ENCODE results near the gene CERS6. TPM values are rescaled to one million over a fixed set of nuclear protein-coding genes. Genes with fewer than 3 reads are reported as not detected.
A peak's percentile ranks its signal among the peaks of the same experiment; 100 is the strongest.
"Not testable (repeated sequence)": the region's sequence is repeated elsewhere in the genome, so short reads cannot be mapped to it uniquely, and the experiment has no call there.

CERS6 gene, protein sequence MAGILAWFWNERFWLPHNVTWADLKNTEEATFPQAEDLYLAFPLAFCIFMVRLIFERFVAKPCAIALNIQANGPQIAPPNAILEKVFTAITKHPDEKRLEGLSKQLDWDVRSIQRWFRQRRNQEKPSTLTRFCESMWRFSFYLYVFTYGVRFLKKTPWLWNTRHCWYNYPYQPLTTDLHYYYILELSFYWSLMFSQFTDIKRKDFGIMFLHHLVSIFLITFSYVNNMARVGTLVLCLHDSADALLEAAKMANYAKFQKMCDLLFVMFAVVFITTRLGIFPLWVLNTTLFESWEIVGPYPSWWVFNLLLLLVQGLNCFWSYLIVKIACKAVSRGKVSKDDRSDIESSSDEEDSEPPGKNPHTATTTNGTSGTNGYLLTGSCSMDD
- polyA plus RNA-seq (ENCODE audit: insufficient read length in 4 of 4): 10 to 100 TPM; 41.8 to 50.6 (median 47.4) TPM

GRCh38 chr2:168455645-168456520 lies at the start of gene CERS6:
Gene CERS6, plus strand, starts transcription at chr2:168456272. Its CDS starts 177 bp downstream, at chr2:168456449.
- peak; percentile 69 to 86 (median 79) for DNase-seq (ENCODE audit: low read depth in 4 of 4, low spot score in 2 of 4)

GRCh38 chr2:168412301-168412700 lies 43.8 kb upstream of the CERS6 start:
- not testable (repeated sequence) for DNase-seq (ENCODE audit: low read depth in 4 of 4, low spot score in 2 of 4)

DNA sequence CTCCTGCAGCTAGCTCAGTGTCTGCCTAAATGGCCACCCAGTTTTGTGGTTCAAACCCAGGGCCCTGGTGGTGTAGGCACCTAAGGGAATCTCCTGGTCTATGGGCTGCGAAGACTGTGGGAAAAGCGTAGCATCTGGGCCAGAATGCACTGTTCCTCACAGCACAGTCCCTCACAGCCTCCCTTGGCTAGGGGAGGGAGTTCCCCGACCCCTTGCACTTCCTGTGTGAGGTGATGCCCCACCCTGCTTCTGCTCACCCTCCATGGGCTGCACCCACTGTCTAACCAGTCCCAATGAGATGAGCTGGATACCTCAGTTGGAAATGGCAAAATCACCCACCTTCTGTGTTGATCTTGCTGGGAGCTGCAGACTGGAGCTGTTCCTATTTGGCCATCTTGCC lies 43.0 kb upstream of the CERS6 start:
- not testable (repeated sequence) for DNase-seq (ENCODE audit: low read depth in 4 of 4, low spot score in 2 of 4)

- no peak for DNase-seq (ENCODE audit: low read depth in 4 of 4, low spot score in 2 of 4)
Measured at GRCh38 chr2:168416555-168416954, 39.5 kb upstream of the CERS6 start.

DNA sequence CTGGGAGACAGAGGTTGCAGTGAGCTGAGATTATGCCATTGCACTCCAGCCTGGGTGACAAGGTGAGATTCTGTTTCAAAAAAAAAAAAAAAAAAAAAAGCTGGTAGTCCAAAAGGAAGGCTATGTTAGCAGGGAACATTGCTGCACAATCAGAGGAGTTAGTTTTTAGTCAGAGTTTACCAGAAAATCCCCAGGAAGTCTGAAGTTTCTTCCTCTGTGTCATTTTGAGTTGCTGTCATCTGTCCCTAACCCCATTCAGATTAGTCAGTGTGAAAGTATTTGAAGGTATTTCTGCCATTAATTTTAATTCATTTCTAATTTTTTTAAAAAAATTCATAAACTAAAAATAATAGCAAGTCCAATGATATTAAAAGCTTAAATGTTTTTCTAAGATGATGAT lies 33.5 kb upstream of the CERS6 start:
- DNase-seq (ENCODE audit: low read depth in 4 of 4, low spot score in 2 of 4): no peak

- DNase-seq (ENCODE audit: low read depth in 4 of 4, low spot score in 2 of 4): no peak
Measured at GRCh38 chr2:168424112-168424951, 31.7 kb upstream of the CERS6 start.

DNA sequence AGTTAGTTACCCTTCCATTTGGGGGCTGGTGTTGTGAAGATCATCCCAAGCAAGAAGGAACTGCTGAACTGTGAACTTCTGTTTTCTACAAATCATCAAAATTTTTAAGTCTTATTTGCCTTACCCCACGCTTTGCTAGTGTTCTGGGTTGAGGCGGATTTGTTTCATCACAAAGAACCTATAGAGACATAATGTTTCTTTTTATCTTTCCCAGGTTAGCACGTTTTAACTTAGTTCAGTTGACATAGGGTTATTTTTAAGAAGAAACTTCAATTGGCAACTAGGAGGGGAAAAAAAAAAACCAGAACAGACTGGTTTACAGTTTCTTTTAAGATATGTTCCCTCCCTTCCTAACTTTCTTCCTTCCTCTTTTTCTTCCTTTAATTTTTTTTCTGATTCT lies 31.1 kb upstream of the CERS6 start:
- DNase-seq (ENCODE audit: low read depth in 4 of 4, low spot score in 2 of 4): no peak

- DNase-seq (ENCODE audit: low read depth in 4 of 4, low spot score in 2 of 4): no peak
Measured at GRCh38 chr2:168426861-168427260, 29.2 kb upstream of the CERS6 start.

GRCh38 chr2:168427451-168427850 lies 28.6 kb upstream of the CERS6 start:
- DNase-seq (ENCODE audit: low read depth in 4 of 4, low spot score in 2 of 4): no peak

GRCh38 chr2:168428431-168428830 lies 27.6 kb upstream of the CERS6 start:
- no peak for DNase-seq (ENCODE audit: low read depth in 4 of 4, low spot score in 2 of 4)

DNA sequence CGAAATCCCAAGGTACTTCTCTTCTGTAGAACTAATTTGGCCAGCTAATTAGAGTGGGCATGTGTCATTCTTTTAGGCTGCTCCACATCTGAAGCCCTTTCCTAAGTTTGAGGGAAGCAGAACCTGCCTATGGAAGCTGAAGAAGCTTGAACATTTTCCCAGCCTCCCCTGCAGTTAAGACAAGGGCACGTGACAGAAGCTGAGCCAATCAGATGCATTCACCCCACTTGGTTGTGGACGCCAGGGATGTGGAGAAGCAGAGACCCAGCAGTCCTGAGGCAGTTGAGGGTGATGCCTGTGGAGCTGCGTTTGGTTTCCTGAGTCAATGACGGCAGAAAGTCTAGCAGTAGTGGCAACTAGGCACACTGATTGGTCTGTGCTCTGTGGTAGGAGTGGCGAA lies 26.1 kb upstream of the CERS6 start:
- DNase-seq (ENCODE audit: low read depth in 4 of 4, low spot score in 2 of 4): no peak

- DNase-seq (ENCODE audit: low read depth in 4 of 4, low spot score in 2 of 4): no peak
Measured at GRCh38 chr2:168430431-168430830, 25.6 kb upstream of the CERS6 start.

GRCh38 chr2:168431301-168432024 lies 24.6 kb upstream of the CERS6 start:
- DNase-seq (ENCODE audit: low read depth in 4 of 4, low spot score in 2 of 4): no peak

DNA sequence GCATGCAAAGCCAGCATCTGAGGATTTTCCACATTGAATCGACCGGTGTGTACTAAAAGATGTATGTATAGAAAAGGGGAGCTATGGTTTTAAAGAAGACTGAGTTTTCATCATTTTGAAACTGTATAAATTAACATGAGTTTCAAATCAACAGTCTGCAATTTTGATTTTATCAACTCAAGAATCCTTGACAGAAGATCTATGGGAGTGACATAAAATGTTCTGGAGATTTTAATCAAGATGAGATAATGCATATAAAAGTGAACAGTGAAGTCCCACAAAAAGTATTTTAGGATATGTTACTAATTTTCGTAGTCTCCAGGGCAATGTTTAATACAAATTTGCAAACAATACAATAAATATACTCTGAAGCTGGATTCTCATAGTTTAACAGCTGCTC lies 24.0 kb upstream of the CERS6 start:
- no peak for DNase-seq (ENCODE audit: low read depth in 4 of 4, low spot score in 2 of 4)

DNA sequence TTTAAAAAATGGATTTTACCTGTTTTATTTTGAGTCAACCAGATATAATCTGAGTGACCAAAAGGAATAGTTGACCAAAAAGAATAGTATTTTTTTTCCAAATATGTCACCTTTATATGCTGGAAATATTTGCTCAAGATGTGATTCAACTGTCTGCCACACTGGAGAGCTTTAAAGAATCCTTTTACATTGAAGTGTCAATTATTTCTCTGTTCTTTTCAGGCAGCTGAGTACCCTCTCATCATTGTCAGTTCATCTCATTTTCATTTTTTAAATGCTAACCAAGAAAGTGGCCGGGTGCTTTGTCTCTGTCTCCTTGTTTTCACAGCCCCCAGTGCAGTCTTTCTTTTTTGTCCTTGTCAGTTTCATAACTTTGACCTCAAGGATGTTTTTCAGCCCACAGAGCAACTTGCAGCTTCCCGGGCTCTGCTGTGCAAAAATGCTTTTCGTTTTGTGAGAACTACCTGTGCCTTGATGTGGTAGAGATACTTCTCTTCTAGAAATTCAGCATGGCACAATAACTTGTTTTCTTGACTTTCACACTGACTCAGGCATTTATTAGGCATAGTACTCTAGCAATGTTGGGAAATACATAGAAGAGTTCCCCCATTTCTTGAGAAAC lies 23.4 kb upstream of the CERS6 start:
- no peak for DNase-seq (ENCODE audit: low read depth in 4 of 4, low spot score in 2 of 4)

- no peak for DNase-seq (ENCODE audit: low read depth in 4 of 4, low spot score in 2 of 4)
Measured at GRCh38 chr2:168433527-168433926, 22.5 kb upstream of the CERS6 start.

- no peak for DNase-seq (ENCODE audit: low read depth in 4 of 4, low spot score in 2 of 4)
Measured at GRCh38 chr2:168434146-168434545, 21.9 kb upstream of the CERS6 start.

DNA sequence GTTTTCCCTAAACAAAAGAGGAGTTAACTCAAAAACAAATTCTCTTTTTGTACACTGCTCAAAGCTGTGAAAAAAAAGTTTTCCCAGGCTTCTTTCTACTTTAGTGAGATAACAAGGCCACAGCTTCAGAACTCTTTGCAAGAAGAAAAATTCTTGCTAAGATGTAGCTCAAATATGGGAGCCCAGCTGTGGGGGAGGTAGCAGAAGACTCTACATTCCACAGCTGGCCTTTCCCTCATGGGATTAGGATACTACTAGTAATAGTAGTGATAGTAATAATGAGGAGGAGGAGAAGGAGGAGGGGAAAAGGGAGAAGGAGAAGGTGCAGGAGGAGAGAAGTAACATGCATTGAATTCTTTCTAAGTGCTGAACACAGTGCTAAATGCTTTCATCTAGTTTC lies 19.2 kb upstream of the CERS6 start:
- DNase-seq (ENCODE audit: low read depth in 4 of 4, low spot score in 2 of 4): no peak

- no peak for DNase-seq (ENCODE audit: low read depth in 4 of 4, low spot score in 2 of 4)
Measured at GRCh38 chr2:168438553-168438952, 17.5 kb upstream of the CERS6 start.

- DNase-seq (ENCODE audit: low read depth in 4 of 4, low spot score in 2 of 4): no peak
Measured at GRCh38 chr2:168439536-168439935, 16.5 kb upstream of the CERS6 start.
